Measurements from ENCODE around the gene RNF19B.
"Not testable (repeated sequence)": the region's sequence is repeated elsewhere in the genome, so short reads cannot be mapped to it uniquely, and the experiment has no call there.

RNF19B gene

GRCh38 chr1:32927441-32927840 is 37.2 kb downstream of the RNF19B start:
- no peak for DNase-seq

DNA sequence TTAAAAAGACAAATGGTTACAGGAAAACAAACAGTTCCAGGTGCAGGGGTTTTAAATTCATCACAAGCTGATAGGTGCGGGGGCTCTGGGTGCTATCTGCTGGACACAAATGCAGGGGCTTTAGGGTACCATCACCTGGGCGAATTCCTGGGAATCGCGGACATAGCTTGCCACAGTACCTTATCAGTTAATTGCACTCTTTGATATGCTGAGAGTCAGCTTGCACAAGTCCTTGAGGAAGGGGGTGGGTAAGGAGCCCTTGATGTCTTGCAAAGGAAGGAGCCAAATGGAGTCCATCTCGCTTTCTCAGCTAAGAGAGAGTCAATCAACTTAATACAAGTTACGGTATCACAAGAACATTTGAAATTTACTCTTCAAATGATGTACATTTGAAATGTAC is 38.0 kb downstream of the RNF19B start:
- no peak for DNase-seq

DNA sequence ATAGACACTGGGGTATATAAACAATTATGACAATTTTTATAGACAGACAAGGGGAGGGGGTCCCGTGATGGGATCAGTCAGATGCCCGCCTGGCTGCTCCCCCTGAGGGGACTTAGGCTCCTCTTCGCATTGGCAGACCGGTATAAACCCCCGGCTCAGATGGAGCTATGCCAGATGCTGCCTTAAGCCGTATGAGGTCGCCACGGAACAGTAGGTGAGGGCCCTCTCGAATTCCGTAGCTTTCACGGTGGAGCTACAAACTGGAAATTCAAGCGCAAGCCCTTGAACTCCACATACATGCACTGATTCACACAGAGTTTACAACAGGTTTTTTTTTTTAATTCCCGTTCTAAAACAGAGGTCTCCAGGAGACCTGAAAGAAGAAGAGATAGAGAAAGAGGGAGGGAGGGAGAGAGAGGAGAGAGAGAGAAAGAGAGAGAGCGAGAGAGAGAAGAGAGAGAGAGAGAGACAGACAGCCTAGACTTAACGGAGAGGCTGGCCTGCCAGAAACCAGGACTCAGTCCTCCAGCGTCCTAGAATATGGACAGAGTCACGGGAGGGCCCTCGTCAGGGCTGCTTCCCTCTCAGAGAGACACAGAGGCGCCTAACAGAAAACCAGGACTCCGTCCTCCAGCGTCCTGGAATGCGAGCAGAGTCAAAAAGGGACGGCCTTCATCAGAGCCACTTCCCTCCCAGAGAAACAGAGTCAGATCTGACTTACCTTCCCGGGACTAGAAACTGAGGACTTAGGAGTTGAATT is 39.0 kb downstream of the RNF19B start:
- no peak for DNase-seq

- no peak for DNase-seq
These were observed 39.7 kb downstream of the RNF19B start for GRCh38 chr1:32924881-32925344.

GRCh38 chr1:32920833-32921232 is 43.8 kb downstream of the RNF19B start:
- no peak for DNase-seq

DNA sequence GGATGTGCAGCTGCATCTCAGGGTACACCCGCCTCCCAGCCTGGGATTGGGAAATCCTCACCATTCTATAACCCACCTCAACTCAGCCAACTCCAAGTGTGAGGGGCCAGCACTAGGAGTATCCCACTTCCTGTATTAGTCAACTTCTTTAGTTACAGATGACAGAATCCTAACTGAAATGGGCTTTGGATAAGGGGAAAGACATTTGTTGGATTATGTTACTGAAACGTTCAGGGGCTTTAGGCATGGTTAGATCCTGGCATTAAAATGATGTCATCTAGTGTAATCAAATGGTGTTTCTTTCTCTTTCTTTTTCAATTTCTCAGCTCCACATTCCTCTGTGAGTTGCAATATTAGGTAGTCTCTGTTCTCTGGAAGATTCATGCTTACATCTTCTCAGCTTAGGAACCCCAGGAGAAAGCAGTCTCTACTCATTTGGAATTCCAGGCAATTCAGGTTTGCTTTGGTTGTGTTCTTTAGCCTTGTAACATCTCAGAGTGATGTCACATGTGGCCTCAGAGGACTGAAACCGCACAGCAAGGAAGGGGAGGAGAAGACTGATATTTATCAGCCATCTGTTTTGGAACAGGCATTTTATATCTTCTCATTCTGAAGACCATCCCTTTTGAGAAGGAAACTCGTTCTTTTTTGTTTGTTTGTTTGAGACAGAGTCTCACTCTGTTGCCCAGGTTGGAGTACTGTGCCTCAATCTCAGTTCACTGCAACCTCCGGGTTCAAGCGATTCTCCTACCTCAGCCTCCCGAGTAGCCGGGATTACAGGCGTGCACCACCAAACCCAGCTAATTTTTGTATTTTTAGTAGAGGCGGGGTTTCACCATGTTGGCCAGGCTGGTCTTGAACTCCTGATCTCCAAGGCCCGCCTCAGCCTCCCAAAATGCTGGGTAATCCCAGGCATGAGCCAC is 44.5 kb downstream of the RNF19B start:
- no peak for DNase-seq

GRCh38 chr1:32918179-32918578 is 46.4 kb downstream of the RNF19B start:
- DNase-seq, result no peak

- no peak for DNase-seq
These were observed 47.1 kb downstream of the RNF19B start for GRCh38 chr1:32917521-32917920.

- DNase-seq, result no peak
These were observed 48.6 kb downstream of the RNF19B start for GRCh38 chr1:32915766-32916706.

DNA sequence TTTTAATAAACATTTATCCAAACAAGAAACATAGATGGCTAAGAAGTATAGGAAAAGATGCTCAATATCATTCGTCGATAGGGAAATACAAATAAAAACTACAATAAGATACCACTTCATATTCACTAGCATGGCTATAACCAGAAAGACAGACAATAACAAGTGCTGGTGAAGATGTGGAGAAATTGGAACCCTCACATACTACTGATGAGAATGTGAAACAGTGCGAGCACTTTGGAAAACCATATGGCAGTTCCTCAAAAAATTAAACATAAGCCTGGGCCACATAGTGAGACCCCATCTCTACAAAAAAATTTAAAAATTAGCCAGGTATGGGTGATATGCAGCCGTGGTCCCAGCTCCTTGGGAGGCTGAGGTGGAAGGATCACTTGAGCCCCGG is 54.3 kb downstream of the RNF19B start:
- DNase-seq, result no peak

DNA sequence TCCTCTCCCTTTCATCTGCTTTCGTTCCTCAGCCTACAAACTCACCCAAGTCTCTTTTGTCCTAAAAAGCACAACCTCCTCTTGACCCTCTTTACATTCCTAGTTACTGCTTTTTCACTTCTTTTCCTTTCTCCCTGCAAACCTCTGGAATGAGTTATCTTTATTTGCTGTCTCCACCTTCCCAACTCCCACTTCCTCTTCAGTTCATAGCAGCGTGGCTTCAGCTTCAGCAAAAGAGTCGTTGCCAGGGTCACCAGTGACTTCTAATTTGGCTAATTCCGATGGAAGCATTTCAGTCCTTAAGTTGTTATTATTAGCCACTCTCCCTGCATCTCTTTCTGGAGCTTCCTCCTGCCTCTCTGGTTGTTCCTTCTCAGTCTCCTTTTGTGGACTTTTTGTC is 57.2 kb downstream of the RNF19B start:
- DNase-seq, result no peak

DNA sequence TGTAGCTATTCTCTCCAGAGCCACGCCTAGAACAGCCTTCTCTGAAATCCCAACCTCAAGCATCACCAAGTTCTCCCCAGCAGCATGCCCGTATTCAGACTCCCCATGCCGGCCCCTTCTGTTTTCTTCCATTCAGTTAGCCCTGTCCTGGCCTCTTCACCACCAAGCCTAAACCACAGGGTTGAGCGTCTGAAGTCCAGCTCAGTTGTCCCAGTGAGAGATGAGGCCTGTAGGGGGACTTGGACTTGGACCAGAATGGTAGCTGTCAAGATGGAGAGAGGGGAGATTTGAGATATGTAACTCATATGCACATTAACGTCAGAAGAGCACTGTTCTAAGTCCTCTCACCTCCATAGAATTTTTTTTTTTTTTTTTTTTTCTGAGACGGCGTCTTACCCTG is 58.0 kb downstream of the RNF19B start:
- no peak for DNase-seq

DNA sequence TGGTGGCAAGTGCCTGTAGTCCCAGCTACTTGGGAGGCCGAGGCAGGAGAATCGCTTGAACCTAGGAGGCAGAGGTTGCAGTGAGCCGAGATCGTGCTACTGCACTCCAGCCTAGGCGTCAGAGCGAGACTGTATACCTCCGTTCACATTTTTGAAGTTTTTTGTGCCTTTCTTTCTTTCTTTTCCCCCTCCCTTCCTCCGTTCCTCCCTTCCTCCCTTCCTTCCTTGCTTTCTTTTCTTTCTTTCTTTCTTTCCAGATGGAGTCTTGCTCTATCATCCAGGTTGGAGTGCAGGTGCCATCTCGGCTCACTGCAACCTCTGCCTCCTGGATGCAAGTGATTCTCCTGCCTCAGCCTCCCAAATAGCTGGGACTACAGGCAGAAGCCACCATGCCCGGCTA is 59.0 kb downstream of the RNF19B start:
- DNase-seq, result not testable (repeated sequence)

DNA sequence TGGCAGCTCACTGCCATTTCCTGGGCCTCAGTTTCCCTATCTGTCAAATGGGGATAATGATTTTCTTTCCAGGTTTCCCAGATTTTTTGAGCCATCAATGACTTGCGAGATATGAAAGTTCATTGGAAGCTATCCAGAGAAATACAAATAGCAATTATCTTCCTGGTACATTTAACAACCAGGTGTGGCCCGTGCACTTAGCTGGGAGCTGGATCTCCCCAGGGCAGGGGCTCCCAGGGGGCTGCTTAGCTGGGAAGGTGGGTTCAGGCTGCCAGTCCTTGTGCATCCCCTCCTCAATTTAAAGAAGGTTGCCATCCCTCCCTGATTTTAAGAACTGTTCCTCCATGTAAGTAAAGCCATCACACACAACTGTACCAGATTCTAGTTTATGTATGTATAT is 59.8 kb downstream of the RNF19B start:
- no peak for DNase-seq

DNA sequence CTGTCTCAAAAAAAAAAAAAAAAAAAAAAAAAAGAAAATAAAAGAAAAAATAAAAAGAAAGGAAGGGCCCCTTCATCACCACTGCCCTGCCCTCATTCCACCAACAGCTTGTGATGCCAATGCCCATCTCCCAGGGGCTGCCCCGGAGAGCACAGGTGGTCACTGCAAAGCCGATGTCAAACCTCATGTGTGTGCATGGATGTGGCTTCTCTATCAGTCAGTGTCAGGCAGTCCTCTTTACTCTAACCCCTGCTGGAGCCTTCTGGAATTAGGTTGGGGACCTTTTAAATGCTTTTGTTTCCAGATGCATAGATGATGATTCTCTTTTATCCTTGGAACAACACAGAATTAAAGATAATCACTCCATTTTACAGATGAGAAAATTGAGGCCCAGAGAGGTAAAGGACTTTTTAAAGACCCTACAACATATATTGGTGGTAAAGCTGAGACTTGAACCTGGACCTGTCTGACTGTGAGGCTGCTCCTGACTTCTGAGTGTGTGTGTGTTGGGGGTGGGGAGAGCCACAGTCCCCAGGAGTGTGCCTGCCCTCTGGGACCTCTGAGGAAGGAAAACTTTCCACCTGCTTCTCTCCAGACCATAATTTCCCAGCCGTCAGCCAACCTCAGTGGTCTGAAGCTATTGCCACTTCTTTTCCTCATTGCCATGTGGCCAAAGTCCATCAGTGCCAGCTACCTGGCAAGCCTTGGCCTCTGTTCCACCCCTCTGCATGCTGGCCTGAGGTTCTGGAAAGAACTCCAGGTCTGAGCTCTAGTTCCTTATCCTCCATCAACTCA is 60.4 kb downstream of the RNF19B start:
- no peak for DNase-seq

DNA sequence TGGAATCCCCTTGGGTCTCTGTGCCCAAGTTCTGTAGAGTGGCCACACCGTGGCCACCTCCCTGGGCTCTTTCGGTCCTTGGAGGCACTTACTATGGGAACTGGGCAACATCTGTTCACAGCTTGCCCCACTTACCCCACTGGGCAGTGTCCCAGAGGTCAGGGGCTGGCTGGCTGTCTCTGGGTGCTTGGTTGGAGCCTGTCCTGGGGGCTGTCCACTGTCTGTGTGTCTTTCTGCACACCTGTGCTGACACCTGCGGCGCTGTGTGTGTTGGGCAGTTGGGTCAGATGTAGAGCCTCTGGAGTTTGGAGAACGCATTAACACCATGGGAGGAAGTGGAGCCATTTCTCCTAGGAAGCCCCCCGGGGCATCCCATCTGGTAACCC is 62.1 kb downstream of the RNF19B start:
- no peak for DNase-seq

DNA sequence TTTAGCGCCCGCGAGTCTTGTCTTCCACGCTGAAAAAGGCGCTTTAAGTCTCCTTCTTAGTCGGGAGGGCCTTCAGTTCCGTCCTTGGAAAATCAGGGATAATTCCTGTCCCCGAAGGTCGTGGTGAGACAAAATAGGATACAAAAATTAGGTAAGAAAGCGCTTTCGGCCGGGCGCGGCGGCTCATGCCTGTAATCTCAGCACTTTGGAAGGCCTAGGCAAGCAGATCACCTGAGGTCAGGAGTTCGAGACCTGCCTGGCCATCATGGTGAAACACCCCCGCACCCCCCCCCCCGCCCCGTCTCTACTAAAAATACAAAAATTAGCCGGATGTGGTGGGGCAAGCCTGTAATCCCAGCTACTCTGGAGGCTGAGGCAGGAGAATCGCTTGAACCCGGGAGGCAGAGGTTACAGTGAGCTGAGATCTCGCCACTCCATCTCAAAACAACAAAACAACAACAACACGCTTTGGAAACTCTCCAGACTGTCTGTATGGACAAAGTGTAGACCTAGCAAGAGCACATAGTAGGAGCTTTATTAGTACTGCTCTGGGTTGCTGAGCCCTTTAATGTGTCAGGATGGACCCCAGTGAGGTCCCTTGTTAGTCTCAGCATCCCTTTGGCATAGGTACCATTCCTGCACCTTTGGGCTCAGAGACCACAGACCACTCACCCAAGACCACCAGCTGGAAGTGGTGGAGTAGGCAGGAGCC is 62.6 kb downstream of the RNF19B start:
- DNase-seq, result no peak

DNA sequence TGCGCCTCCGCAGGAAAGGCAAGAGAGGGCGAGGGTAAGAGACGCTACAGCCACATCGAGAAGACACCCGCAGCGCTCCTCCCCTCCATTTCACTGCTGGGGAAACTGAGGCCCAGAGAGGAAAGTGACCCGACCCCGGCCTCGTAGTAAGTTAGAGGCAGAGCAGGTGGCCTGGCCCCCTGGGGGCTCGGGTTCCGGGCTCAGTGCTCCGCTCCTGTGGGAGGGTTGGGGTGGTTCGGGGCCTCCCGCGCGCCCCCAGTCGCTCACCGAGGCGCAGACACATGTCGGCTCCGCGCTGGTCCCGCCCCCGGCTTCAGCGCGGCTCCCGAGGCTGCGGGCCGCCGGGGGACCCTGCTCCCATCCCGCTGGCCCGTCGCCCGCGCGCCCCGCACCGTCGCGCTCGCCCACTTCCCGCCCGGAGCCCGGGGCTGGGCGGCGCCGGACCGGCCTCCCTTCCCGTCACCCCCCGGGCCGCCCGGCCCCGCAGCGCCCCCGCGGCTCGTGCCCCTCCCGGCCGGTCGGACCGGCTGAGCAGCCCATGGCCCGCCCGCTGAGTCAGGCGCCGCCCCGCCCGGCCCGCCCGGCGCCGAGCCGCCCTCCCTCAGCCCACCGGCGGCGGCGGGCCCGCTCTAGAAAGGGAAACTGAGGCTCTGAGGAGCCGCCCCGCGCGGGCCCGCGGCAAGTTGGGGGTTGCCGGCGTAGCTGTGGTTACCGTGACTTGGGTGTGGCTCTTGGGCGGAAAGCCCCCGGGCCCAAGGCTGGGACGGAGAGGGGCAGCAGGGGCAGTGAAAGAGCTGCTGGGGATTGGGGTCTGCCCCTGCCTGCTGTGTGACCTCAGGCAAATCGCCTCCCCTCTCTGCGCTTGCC is 63.4 kb downstream of the RNF19B start, which contains the start of gene TMEM54:
TSS of gene TMEM54 (minus strand) at position 434 of the 867 bp plus-strand sequence. CDS start at position 283, 151 bp downstream.
- DNase-seq, result no peak

DNA sequence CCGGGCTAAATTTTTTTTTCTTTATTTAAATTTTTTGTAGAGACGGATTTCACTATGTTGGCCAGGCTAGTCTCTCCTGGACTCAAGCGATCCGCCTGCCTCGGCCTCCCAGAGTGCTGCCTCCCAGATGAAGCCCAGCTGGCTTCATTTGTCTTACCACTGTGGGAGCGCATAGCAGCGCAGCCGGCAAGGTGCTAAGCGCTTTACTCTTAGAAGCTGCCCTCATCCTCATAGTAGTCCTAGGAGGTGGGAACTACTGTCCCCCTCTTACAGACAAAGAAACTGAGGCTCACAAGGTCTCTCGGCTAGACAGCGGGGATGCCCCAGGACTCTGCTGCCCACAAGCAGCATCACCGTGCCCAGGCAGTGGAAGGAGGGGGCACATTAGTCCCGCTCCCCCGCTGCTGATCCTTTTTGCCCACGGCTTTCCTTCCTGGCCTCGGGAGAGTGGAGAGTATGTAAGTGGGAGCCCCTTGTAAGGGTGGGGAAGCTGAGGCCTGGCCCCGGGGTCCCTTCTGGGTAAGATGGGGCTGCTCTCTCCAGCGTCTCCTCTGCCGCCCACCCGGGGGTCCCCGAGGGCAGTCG is 64.1 kb downstream of the RNF19B start:
- DNase-seq, result no peak
